ENCODE results near the gene FXYD6. TPM values are rescaled to one million over a fixed set of nuclear protein-coding genes. Genes with fewer than 3 reads are reported as not detected.

FXYD6 gene
- total RNA-seq, 6 experiments from 2014 or later, result not detected

- DNase-seq, result no peak
- H3K36me3 Mint-ChIP-seq (ENCODE audit: low read depth), result no peaks in the 10 kb centered on the region
- TF ChIP-seq, protein P1, sequence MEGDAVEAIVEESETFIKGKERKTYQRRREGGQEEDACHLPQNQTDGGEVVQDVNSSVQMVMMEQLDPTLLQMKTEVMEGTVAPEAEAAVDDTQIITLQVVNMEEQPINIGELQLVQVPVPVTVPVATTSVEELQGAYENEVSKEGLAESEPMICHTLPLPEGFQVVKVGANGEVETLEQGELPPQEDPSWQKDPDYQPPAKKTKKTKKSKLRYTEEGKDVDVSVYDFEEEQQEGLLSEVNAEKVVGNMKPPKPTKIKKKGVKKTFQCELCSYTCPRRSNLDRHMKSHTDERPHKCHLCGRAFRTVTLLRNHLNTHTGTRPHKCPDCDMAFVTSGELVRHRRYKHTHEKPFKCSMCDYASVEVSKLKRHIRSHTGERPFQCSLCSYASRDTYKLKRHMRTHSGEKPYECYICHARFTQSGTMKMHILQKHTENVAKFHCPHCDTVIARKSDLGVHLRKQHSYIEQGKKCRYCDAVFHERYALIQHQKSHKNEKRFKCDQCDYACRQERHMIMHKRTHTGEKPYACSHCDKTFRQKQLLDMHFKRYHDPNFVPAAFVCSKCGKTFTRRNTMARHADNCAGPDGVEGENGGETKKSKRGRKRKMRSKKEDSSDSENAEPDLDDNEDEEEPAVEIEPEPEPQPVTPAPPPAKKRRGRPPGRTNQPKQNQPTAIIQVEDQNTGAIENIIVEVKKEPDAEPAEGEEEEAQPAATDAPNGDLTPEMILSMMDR (IDR thresholded peaks at IDR 0.05), result no peak
- H3K27ac Mint-ChIP-seq, result no peak overlapping the region
- H3K9me3 Mint-ChIP-seq, result no peaks in the 10 kb centered on the region
- peaks cover 44% of the 10 kb centered on the region for H3K27me3 Mint-ChIP-seq (ENCODE audit: insufficient read depth)
- H3K4me3 Mint-ChIP-seq, result no peak overlapping the region
- no peaks in the 10 kb centered on the region for H3K4me1 Mint-ChIP-seq (ENCODE audit: low read depth)
Observed at GRCh38 chr11:117831661-117832415, 44.6 kb downstream of the FXYD6 start.

DNA sequence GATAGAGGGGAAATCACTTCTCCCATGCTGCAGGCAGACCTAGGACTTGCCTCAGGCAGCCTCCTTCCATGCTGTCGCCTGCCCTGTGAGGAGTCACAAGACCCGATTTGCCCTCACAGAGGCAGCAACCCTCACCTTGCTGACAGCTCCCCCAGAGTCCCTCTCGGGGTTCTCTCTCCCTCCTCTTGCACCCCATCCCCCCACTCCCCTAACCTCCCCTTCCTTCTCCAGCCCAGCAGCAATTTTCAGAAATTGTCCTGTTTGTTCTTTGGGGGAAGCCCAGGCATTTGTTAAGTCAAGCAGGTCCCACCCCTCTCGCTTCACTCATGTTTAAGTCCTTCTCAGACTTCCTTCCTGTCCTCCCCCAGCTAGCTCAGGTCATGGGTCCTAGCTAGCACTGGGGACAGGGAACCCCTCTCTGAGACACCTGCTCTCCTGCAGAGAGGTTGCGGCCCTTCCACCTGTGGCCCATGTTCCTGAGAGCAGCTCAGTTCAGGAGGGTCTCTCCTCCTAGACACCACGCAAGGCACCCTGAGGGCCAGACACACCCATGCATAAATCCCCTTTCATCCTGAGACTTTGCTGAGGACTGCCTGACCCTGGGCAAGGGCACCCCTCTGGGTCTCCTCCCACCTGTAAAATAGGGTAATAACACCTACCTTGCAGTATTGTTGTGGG is 45.6 kb downstream of the FXYD6 start:
- no peaks in the 10 kb centered on the region for H3K9me3 Mint-ChIP-seq
- no peak overlapping the region for H3K4me3 Mint-ChIP-seq
- TF ChIP-seq, protein P1 (IDR thresholded peaks at IDR 0.05), result no peak
- no peak for DNase-seq
- no peaks in the 10 kb centered on the region for H3K36me3 Mint-ChIP-seq (ENCODE audit: low read depth)
- no peak overlapping the region for H3K27ac Mint-ChIP-seq
- peaks cover 41% of the 10 kb centered on the region for H3K27me3 Mint-ChIP-seq (ENCODE audit: insufficient read depth)
- no peaks in the 10 kb centered on the region for H3K4me1 Mint-ChIP-seq (ENCODE audit: low read depth)

GRCh38 chr11:117830072-117830471 is 46.4 kb downstream of the FXYD6 start:
- Mint-ChIP-seq H3K4me3 (no peak overlapping the region), H3K27me3 (ENCODE audit: insufficient read depth) (peaks cover 41% of the 10 kb centered on the region), H3K9me3 (no peaks in the 10 kb centered on the region), H3K27ac (no peak overlapping the region), H3K4me1 (ENCODE audit: low read depth) (no peaks in the 10 kb centered on the region), H3K36me3 (ENCODE audit: low read depth) (no peaks in the 10 kb centered on the region)
- TF ChIP-seq, protein P1 (IDR thresholded peaks at IDR 0.05), result no peak
- no peak for DNase-seq

GRCh38 chr11:117829369-117829725 is 47.1 kb downstream of the FXYD6 start:
- peaks cover 37% of the 10 kb centered on the region for H3K27me3 Mint-ChIP-seq (ENCODE audit: insufficient read depth)
- no peak for DNase-seq
- no peaks in the 10 kb centered on the region for H3K4me1 Mint-ChIP-seq (ENCODE audit: low read depth)
- H3K36me3 Mint-ChIP-seq (ENCODE audit: low read depth), result no peaks in the 10 kb centered on the region
- TF ChIP-seq, protein P1 (IDR thresholded peaks at IDR 0.05), result no peak
- H3K9me3 Mint-ChIP-seq, result no peaks in the 10 kb centered on the region
- no peak overlapping the region for H3K27ac Mint-ChIP-seq
- no peak overlapping the region for H3K4me3 Mint-ChIP-seq

GRCh38 chr11:117828611-117829368 is 47.7 kb downstream of the FXYD6 start:
- no peaks in the 10 kb centered on the region for H3K4me1 Mint-ChIP-seq (ENCODE audit: low read depth)
- H3K4me3 Mint-ChIP-seq, result no peak overlapping the region
- H3K27ac Mint-ChIP-seq, result no peak overlapping the region
- TF ChIP-seq, protein P1 (IDR thresholded peaks at IDR 0.05), result no peak
- no peaks in the 10 kb centered on the region for H3K36me3 Mint-ChIP-seq (ENCODE audit: low read depth)
- H3K27me3 Mint-ChIP-seq (ENCODE audit: insufficient read depth), result peaks cover 38% of the 10 kb centered on the region
- H3K9me3 Mint-ChIP-seq, result no peaks in the 10 kb centered on the region
- DNase-seq, result peak; percentile 25

All from HFFc6 (cell line).